Thoracic aorta endothelial cell (primary cell): ENCODE results near the gene PPRC1. TPM values are rescaled to one million over a fixed set of nuclear protein-coding genes. Genes with fewer than 3 reads are reported as not detected.

Experiments used
- small RNA-seq: library from RNA; depleted of rRNA; stranded (forward); fragments of <200 nt; gene quantifications from one replicate; pipeline ENCODE3, GENCODE V24; 2012
- total RNA-seq: library from RNA; depleted of rRNA; stranded (reverse); fragments of >200 nt; gene quantifications from 2 replicates; pipeline ENCODE4 v1.2.3, GENCODE V29; 2012

The PPRC1 gene
- 28.0 and 28.6 TPM in 2 replicates for total RNA-seq

GRCh38 chr10:102132563-102133372, at the start of gene PPRC1:
TSS of gene PPRC1 (plus strand) at chr10:102133040. CDS start at chr10:102133069, 29 bp downstream.

GRCh38 chr10:102120142-102120990, 12.5 kb upstream of the PPRC1 start, which contains the start of gene LDB1:
TSS of gene LDB1 (minus strand) at chr10:102120368. CDS start at chr10:102120110, 258 bp downstream.

GRCh38 chr10:102151774-102152544, 19.1 kb downstream of the PPRC1 start, which contains the start of gene NOLC1:
TSS of gene NOLC1 (plus strand) at chr10:102152389. CDS start at chr10:102152411, 22 bp downstream.

Small RNAs within 50 kb of the gene (small RNA-seq; reads per million reads assigned to genes)
- not detected for gene AL500527.1
- gene AL500527.2, result not detected

Other genes with a start within 250 kb of the PPRC1 start
- gene ARMH3, start 76.9 kb upstream of the PPRC1 start, total RNA-seq, result 10.8 and 11.1 TPM in 2 replicates
- 24.2 and 33.4 TPM in 2 replicates for gene HPS6, start 67.7 kb upstream of the PPRC1 start, total RNA-seq
- gene LDB1, start 12.7 kb upstream of the PPRC1 start, total RNA-seq, result 41.7 and 57.3 TPM in 2 replicates
- gene NOLC1, start 19.3 kb downstream of the PPRC1 start, total RNA-seq, result 75.4 and 76.1 TPM in 2 replicates
- not detected in 2 replicates for gene ELOVL3, start 93.3 kb downstream of the PPRC1 start, total RNA-seq
- not detected in 2 replicates for gene PITX3, start 108.5 kb downstream of the PPRC1 start, total RNA-seq
- gene GBF1, start 112.5 kb downstream of the PPRC1 start, total RNA-seq, result 54.9 and 55.9 TPM in 2 replicates